Fibroblast of villous mesenchyme (primary cell): ENCODE data around the gene PKP1. TPM values are rescaled to one million over a fixed set of nuclear protein-coding genes. Genes with fewer than 3 reads are reported as not detected.

Experiments
- DNase-seq: peaks from one replicate; pipeline ENCODE4 v3.0.0-alpha.2; 2010; ENCODE audit warnings: low read depth
- H3K4me3 ChIP-seq: 2 replicates; pipeline ENCODE4 v1.5.1; 2011; ENCODE audit warnings: low read depth, mild to moderate bottlenecking, low read length
- total RNA-seq: library from RNA; depleted of rRNA; stranded (reverse); fragments of >200 nt; gene quantifications from 2 replicates; pipeline ENCODE4 v1.2.3, GENCODE V29; 2012
- TF ChIP-seq, protein P1 (sequence below): IDR thresholded peaks from 2 replicates; pipeline ENCODE4 v1.5.1; 2012; ENCODE audit warnings: low read depth, mild to moderate bottlenecking, low read length; ENCODE audit not compliant: insufficient read depth

Gene PKP1
- total RNA-seq, 1 donor, result not detected

DNA sequence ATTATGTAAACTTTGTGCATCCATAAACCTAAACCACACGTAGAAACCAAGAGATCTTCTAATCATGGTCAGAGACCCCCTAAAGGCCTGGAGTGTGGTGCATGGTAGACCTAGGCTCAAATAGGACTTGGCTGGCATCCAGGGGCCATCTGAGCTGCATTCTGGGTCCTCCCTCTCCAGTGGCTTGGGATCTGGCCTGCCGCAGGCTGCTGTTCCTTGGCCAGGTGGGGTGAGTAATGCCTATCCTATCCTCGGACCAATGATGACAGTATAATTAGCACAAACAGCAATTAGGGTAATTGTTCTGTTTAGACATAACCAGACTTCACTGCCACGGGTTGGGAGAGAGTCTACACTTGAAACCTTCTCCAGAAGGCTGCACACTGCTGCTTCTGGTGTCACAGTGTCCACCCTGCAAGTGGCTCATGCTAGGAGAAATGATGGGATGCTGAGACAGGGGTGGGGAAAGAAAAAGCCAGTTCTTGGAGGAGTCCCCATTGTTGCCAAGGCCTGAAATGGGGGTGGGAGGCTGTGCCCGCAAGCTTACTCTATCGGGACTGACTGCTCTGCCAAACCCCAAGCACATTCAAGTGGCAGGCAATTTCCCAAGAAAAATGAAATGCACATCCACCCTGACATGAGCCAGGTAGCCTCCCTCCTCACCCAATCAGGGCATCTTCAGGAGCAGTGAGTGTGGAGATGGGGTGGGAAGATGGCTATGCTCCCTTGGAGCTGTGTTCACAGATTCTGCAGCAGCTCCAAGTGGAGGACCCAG is 12.5 kb upstream of the PKP1 start:
- TF ChIP-seq, protein P1, sequence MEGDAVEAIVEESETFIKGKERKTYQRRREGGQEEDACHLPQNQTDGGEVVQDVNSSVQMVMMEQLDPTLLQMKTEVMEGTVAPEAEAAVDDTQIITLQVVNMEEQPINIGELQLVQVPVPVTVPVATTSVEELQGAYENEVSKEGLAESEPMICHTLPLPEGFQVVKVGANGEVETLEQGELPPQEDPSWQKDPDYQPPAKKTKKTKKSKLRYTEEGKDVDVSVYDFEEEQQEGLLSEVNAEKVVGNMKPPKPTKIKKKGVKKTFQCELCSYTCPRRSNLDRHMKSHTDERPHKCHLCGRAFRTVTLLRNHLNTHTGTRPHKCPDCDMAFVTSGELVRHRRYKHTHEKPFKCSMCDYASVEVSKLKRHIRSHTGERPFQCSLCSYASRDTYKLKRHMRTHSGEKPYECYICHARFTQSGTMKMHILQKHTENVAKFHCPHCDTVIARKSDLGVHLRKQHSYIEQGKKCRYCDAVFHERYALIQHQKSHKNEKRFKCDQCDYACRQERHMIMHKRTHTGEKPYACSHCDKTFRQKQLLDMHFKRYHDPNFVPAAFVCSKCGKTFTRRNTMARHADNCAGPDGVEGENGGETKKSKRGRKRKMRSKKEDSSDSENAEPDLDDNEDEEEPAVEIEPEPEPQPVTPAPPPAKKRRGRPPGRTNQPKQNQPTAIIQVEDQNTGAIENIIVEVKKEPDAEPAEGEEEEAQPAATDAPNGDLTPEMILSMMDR, result no peak
- no peak overlapping the region for H3K4me3 ChIP-seq
- no peak for DNase-seq

DNA sequence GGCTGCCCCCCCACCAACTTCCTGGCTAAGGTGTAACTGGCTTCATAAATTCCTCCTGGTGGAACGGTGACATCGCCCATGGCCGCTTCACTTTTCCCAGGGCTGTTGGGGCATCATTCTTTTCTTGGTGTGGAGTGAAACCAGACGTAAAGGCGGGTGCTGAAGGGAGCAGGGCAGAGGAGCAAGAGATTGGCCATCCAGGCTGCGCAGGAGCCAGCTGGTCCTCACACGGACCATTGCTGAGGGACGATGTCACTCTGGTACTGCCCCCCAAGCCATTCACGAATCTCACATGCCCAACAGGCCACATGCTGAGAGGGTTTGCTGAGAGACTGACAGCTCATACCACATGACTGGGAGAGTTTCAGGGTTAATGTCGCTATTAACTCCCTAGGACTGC is 10.5 kb upstream of the PKP1 start:
- no peak overlapping the region for H3K4me3 ChIP-seq
- DNase-seq, result no peak
- TF ChIP-seq, protein P1, result no peak

DNA sequence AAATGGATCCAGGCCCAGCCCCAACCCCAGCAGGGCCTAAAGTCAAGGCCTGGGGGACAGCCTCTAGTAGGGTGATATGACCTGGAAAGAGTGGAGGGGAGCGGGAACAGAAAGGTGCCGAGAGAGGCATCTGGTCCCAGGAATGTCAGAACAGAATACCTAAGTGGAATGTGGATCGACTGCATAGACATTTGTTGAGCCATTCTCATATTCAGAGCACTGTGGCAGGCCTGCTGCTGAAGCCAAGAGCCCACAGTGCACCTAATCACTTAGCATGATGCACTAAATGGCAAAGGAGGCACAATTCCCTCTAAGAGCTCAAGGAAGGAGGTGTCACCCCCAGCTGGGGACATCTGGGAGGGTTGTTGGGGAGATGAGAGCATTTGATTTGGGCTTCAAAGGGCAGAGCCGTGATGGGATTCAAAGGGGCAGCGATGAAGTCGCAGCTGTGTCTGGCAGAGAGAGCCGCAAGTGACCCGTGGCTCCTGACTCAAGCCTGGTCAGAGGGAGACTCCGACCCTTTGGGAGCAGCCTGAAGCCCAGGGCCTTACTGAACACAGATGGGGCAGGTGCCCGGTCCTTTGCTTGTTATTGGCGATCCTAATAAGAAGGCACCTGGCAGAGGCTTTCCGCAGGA is 8.6 kb upstream of the PKP1 start:
- DNase-seq, result no peak
- TF ChIP-seq, protein P1, result no peak
- H3K4me3 ChIP-seq, result no peak overlapping the region

DNA sequence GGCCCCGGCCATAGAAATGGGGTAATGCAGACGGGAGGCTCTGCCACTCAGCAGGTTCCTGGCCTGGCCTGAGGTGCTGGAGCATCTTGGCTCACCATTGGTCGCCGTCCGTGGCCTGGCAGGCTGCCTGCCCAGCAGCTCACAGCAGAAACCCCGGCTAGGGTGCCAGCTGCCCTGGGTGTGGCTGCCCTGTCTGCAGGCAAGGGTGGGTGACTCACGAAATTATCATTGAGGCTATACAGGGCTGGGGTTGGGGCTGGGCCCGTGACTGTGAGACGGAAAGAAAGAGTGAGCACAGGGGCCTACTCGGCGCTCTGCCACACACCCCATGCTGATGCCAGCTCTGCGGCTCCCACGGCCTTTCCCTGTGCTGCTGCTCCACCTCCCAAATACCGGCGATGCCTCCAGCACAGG is 8.0 kb upstream of the PKP1 start:
- TF ChIP-seq, protein P1, result no peak
- H3K4me3 ChIP-seq, result no peak overlapping the region
- peak; percentile 36 for DNase-seq

DNA sequence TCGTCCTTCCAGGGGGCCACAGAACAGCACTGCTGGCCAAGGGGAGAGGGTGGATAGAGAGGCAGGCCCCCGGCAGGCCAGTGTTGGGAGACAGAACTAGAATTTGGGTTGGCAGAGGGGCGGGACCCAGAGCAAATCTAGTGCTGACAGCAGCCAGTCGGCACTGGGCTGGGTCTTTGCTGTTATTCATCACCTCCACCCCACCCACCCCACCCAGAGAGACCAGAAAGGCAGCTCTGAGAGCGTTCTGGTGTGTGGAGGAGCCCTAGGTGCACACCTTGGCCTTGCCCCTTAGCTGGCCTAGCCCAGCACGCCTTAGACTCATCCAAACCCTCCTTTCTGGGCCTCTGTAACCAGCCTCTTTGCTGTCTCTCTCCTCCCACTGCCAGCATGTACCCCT is 6.4 kb upstream of the PKP1 start:
- DNase-seq, result no peak
- H3K4me3 ChIP-seq, result no peak overlapping the region
- TF ChIP-seq, protein P1, result no peak

DNA sequence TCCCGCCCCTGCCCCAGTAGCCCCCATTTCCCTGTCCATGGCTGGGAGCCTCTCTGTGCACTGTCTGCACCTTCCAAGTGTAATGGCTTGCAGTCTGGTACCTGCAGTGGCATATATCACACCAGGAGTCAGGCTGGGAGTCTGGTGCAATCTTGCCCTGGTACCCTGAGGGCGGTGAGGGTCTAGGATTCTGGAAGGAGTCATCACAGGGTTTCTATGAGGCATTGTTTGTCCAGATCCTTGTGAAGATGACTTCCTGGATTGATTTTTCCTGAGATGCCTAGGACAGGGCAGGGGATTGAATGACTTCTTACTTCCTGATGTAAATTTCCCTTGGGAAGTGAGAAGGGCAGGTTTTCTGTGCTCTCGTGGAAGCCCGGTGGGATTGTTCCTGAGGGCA is 5.9 kb upstream of the PKP1 start:
- TF ChIP-seq, protein P1, result no peak
- no peak for DNase-seq
- no peak overlapping the region for H3K4me3 ChIP-seq

DNA sequence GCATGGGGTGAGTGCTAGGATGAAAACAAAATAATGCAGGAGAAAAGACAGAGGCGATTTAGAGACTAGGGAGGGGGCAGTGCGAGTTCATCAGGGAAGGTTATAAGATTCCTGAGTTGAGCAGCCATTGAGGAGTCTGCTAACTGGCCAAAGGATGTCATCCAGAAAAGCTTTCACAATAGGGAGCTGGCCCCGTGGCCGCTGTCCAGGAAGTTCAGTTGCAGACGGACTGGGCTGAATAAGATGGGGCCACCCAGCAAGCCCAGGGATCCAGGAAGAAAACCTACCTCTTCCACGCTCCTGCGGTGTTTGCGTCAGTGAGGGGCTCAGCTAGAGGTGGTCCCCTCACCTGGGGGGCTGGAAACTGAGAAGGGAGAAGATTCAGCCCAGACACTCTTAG is 4.0 kb upstream of the PKP1 start:
- no peak overlapping the region for H3K4me3 ChIP-seq
- TF ChIP-seq, protein P1, result no peak
- peak; percentile 16 for DNase-seq
